NB4 (cell line): ENCODE results near the gene PTGS2.

Experiments used
- MYC ChIP-seq: IDR thresholded peaks from 2 replicates; pipeline ENCODE4 v1.6.1; 2011; ENCODE audit warnings: low read depth, low read length
- TF ChIP-seq, protein P1 (sequence below): IDR thresholded peaks from 2 replicates; pipeline ENCODE4 v1.6.1; 2011; ENCODE audit warnings: low read depth, low read length
- TF ChIP-seq, protein P2 (sequence below): IDR thresholded peaks from one replicate; pipeline ENCODE4 v1.5.1; 2012; ENCODE audit warnings: low read depth, low read length

DNA sequence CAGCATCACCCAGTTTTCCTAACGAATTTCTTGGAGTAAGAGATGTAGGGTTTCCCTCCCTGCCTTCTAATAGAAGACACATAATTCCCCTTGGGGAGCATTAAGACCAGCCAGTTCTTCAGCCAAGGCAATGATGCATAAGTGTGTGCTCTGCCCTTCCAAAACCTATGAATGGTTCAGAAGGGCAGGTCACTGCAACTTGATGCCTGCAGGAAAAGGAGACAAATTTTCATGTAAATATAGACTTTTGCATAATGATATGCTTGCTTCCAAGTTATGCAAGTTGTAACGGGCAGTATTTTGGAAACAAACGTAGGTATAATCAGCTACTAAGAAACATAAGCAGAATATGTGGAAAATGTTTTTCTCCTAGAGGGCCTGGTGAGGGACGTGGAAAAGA is 31.6 kb downstream of the PTGS2 start:
- TF ChIP-seq, protein P1, sequence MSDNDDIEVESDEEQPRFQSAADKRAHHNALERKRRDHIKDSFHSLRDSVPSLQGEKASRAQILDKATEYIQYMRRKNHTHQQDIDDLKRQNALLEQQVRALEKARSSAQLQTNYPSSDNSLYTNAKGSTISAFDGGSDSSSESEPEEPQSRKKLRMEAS: no peak
- no peak for TF ChIP-seq MYC
- TF ChIP-seq, protein P2, sequence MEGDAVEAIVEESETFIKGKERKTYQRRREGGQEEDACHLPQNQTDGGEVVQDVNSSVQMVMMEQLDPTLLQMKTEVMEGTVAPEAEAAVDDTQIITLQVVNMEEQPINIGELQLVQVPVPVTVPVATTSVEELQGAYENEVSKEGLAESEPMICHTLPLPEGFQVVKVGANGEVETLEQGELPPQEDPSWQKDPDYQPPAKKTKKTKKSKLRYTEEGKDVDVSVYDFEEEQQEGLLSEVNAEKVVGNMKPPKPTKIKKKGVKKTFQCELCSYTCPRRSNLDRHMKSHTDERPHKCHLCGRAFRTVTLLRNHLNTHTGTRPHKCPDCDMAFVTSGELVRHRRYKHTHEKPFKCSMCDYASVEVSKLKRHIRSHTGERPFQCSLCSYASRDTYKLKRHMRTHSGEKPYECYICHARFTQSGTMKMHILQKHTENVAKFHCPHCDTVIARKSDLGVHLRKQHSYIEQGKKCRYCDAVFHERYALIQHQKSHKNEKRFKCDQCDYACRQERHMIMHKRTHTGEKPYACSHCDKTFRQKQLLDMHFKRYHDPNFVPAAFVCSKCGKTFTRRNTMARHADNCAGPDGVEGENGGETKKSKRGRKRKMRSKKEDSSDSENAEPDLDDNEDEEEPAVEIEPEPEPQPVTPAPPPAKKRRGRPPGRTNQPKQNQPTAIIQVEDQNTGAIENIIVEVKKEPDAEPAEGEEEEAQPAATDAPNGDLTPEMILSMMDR: no peak
